Measurements from ENCODE around the gene PACSIN1.

Gene PACSIN1

GRCh38 chr6:34583861-34584604 lies 118.2 kb downstream of the PACSIN1 start:
- no peak overlapping the region for H3K4me3 ChIP-seq (ENCODE audit: control insufficient read depth, low read depth, low read length)
- no peak for TF ChIP-seq CTCF (conservative IDR thresholded peaks at IDR 0.05; ENCODE audit: control insufficient read depth, insufficient read depth, low read depth, low read length)
- no peak for DNase-seq (ENCODE audit: low read depth)

GRCh38 chr6:34584694-34585093 lies 118.8 kb downstream of the PACSIN1 start:
- no peak overlapping the region for H3K4me3 ChIP-seq (ENCODE audit: control insufficient read depth, low read depth, low read length)
- TF ChIP-seq CTCF (conservative IDR thresholded peaks at IDR 0.05; ENCODE audit: control insufficient read depth, insufficient read depth, low read depth, low read length): no peak
- DNase-seq (ENCODE audit: low read depth): no peak

All from fibroblast of mammary gland (primary cell).